HG03469 (cell line): ENCODE results near the gene MGMT.
"Not testable (repeated sequence)": the region's sequence is repeated elsewhere in the genome, so short reads cannot be mapped to it uniquely, and the experiment has no call there.

Experiments used
- ATAC-seq: cut with Tn5 transposase; IDR thresholded peaks from one replicate; pipeline ENCODE4 v1.9.1; 2021; ENCODE audit warnings: mild to moderate bottlenecking, moderate library complexity, moderate number of reproducible peaks; ENCODE audit not compliant: unreplicated experiment

MGMT gene

DNA sequence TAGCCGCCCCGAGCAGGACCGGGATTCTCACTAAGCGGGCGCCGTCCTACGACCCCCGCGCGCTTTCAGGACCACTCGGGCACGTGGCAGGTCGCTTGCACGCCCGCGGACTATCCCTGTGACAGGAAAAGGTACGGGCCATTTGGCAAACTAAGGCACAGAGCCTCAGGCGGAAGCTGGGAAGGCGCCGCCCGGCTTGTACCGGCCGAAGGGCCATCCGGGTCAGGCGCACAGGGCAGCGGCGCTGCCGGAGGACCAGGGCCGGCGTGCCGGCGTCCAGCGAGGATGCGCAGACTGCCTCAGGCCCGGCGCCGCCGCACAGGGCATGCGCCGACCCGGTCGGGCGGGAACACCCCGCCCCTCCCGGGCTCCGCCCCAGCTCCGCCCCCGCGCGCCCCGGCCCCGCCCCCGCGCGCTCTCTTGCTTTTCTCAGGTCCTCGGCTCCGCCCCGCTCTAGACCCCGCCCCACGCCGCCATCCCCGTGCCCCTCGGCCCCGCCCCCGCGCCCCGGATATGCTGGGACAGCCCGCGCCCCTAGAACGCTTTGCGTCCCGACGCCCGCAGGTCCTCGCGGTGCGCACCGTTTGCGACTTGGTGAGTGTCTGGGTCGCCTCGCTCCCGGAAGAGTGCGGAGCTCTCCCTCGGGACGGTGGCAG is at the start of gene MGMT:
Gene MGMT (plus strand): TSS at position 539 of the 656 bp plus-strand sequence.
- ATAC-seq, result peak; percentile 79

DNA sequence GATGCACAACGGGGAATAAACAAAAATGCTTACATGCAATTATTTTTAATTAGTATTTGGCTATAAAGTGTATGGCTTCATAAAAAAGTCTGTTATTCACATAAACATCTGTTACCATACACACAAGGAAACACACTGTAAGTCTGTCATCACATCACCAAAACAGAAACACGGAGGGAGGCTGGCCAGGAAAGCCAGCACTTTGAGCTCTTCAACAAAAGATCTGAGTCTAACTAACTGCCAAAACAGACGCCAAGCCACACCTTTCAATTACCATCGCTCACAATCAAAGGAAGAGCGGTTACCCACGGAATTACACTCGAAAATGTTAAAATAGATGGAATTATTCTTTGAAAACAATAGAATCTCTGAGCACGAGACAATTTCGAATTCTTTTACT is 49.2 kb upstream of the MGMT start:
- ATAC-seq, result no peak

DNA sequence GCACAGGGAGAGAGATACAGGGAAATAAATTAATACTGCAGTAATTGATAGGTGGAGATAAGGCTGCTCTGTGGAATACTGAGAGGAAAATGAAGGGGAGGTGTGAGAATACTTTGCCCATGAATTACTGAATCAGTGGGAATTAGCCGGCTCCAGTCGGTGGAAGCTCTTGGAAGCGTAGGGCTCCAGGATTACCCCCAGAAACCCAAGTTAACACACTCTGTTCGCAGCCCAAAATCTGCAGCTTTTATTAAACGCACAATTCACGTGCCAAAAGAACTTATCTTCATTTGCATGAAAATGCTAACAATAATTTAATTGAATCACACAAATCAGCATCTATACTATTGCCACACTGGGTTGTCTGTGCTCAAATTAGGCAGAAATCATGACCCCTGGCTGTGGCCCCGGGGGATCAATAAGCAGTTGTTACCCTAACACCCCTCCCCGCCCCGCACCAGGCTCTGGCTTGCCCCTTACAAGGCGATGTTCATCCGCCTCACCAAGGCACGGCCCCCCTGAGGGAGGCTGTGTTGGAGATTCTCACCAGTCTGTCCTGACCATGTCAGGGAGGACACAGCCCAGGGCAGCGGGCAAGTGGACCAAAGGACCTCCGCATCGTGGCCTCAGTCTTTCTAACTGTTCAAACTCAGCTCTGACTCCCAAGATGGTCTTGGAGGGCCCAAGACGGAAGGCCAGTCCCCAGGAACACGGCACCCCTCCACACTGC is 48.4 kb upstream of the MGMT start:
- ATAC-seq, result no peak

DNA sequence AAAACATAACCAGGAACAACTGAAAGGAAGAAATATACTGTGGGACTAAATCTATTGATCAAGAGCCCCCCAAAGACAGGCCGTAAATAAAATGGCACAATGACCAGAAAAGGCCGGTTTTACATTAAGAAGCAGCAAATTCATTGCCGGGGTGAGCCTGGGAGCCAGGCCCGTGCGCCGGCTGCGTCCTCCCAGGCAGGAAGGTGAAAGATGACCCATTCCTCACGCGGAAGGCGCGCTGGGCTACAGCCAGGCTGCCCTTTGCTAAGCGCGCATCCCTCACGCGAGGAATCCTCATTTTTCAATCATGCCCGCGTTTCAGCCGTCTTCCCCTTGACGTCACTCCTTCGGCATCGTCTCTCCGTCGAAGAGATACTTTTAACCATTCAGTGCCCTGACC is 47.6 kb upstream of the MGMT start:
- ATAC-seq, result no peak

DNA sequence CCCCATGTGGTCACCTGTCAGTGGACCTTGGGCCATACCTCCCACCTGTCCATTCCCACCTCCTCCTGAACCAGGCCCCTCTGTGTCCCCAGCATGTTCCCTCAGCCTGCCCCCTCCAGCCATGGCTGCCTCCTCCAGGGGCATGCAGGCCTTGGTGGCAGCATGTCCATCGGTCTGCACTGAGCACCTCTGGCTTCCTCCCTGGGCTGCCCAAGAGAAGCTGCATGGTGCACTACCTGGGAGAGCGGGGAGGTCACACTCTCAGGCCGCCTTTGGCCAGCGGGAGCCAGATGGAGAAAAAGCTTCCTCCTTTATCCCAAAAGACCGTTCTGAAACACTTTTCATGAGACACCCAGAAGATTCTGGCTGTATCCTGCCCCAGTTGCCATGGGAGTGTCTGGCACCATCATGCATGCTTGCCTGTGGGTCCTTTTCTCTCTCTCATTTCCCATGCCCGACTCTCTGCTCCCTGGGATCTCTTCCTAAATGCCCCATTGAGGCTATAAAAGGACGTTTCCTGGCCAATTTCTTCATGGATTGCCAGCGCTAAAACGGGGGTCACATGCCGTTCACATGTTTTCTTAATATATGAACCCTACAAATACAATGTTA is 45.5 kb upstream of the MGMT start:
- ATAC-seq, result no peak

DNA sequence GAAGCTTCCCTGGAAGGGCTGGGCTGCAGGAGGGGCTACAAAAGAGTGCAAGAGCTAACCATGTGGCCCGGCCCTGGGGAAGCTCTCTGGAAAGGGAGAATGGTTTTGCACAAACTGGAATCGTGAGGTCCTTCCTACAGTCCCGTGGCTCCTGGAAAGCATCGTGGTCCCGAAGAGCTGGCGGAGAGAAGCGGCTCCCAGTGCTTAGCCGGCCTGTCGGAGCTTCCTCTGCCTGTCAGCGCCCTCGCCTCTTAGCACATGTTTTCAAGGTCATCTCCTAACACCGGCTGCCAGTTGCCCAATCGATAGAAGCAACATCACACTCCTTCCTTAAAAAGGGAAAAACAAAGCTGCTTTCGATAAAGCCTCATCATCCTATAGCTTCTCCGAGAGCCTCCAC is 42.1 kb upstream of the MGMT start:
- no peak for ATAC-seq

DNA sequence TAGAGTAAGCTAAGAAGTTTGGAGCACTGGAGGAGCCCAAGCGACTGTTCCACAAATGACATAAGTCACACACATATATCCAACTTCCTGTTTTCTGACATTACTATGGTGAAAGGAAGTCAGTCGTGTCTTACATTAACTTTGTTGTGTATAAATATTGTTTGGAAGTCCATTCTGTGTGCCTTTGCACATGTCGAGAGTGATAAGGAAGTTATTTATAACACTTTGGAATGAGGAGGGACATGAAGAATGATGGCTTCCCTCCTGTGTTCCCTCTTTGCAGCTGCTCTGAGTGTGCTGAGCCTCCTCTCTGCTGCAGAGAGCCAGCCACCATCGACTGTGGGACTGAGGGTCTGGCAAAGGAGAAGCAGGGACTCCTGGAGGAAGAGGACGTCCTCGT is 40.4 kb upstream of the MGMT start:
- ATAC-seq, result no peak

DNA sequence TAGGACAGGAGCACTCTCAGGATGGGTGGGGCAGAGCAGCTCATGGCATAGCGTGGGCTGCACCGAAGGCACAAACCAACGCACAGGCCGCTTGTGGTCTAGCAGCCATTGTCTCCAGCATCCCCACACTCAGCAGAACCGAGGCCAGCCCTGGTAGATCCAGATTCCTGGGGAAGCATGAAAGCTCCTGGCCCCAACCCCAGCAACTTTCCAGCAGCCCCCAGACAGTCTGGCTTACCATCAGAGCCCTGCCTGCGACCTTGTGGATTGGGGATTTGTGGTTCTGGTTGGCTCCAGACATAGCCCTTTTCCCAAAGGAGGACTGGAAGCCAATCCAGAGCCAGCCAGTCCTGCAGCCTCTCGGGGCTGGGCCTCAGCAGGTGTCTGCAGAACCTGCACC is 33.8 kb upstream of the MGMT start:
- no peak for ATAC-seq

DNA sequence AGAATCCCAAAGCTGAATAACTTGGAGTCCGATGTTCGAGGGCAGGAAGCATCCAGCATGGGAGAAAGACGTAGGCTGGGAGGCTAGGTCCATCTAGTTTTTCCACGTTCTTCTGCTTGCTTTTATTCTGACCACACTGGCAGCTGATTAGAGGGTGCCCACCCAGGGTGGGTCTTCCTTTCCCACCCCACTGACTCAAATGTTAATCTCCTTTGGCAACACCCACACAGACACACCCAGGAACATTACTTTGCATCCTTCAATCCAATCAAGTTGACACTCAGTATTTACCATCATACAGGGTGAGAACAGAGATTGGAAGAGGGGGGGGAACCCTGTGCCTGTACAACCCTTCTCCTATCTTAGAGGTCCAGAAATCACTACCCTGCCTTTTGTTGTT is 31.3 kb upstream of the MGMT start:
- not testable (repeated sequence) for ATAC-seq

DNA sequence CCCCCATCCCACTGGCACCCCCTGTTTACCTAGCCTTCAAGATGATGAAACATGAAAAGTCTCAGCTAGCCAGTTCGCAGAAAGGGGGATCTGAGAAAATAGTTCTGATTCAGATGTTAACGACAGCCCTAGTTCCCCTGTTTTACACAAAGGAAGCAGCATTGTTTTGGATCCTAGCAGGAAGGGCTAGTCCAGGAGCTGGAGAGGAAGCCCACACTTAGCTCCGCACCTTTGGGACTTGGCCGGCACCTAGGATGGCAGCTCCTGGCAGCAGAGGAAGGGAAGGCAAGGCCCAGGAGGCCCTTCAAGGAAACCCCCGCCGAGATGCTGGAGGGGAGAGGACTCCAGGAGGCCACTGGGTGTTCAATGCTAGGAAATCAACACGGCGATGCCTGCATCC is 29.0 kb upstream of the MGMT start:
- no peak for ATAC-seq

DNA sequence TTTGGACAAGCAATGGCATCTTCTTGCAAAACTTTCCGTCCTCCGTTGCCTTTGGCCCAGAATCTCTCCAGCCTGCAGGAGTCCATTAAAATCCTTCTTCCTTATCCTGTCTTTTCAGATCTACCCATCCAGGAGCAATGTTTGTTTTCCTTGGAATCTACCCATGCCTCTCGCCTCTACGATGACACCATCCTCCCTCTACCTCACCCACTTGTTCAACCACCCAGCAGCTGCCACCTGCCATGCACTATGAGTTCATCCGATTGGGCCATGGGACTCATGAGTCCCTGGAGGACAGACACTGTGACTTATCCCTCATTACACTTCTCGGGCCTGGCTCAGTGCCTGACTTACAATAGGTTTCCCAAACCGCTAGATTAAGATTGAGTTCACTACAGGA is 26.8 kb upstream of the MGMT start:
- no peak for ATAC-seq

DNA sequence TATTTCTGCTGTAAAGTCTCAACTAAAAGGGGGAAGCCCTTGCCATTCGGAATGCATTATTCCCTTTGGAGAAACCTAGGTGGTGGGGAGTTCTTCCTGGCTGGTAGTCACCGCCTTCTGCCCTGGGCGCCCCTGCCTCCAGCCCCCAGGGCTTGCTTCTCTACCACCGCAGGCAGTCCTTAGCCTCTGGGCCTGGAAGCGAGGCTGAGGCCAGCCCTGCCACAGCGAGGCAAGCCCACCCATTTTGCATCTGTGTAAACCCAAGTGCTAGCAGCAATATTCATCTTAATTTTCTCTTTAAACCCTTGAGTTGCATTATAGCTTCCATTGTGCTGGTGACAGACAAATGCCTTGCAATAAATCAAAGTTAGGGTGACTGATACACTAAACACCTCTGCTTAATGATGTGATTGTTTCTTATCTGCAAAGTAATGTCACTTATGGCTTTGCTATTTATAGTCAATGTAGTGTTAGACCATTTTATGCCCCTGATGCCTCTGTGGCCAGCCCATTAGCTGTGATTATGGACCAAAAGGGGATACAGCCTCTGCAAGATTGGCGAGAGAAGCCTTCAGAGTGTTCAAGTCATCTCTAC is 26.2 kb upstream of the MGMT start:
- ATAC-seq, result no peak

DNA sequence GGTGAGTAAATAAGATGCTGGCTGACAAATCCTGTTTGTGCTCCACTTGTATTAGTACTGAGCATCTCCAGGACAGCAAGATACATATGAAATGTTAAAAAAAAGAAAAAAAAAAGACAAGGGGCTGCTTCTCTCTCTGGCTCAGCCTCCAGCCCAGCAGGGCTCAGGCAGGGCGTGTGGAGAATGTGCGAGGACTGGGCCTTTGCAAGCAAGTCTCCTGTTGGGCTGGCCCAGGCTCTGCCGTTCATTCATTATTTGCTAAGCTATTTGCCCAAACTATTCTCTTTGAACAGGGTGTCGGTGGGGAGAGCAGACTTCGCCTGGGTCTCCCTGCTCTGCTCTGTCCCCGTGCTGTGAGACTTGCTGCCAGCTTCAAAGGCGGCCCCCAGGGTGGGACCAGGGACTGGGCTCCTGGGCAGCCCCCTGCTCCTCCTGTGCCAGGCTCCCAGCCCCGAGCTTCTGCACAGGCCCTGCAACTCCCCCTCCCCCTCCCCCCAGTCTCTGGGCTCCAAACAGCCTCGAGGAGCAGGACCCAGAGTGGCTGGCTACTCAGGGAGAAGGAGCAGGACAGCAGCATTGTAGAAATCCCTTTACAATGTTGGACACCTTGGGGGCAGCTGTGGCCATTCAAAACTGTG is 25.6 kb upstream of the MGMT start:
- ATAC-seq, result no peak

DNA sequence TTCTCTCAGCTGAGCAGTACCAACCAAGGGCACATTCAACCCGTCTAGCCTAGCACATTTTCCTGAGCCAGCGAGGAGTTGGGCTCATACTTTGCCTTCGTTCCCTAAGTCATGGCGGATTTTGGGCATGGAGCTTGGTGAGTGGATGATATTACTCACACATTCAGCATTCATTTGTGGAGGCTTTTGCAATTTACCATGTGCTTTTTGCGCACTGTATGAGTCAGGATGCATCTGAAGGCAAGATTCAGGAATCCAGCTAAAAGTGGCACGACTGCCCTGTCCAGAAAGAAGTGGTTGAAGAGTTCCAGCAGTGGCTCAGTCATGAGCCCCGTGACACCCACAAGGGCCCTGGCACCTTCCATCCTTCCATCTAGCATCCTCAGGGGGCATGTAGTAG is 24.2 kb upstream of the MGMT start:
- ATAC-seq, result no peak

DNA sequence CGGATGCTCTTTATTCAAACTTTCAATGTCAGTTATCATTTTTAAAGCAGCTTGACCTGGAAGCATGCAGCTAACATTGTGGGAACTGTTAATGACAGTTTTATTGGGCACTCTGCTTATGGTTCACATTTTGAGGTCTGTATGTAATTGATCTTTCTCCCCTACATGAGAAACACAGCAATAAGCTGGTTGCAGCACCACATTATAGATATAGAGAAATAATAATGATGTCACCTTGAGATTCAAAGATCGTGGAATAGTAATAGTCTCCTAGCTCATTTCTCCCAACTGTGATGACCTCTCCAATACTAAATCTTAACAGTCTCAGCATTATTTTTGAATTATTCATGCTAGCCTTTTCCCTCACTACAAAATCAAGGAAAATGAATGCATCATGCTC is 22.7 kb upstream of the MGMT start:
- no peak for ATAC-seq

DNA sequence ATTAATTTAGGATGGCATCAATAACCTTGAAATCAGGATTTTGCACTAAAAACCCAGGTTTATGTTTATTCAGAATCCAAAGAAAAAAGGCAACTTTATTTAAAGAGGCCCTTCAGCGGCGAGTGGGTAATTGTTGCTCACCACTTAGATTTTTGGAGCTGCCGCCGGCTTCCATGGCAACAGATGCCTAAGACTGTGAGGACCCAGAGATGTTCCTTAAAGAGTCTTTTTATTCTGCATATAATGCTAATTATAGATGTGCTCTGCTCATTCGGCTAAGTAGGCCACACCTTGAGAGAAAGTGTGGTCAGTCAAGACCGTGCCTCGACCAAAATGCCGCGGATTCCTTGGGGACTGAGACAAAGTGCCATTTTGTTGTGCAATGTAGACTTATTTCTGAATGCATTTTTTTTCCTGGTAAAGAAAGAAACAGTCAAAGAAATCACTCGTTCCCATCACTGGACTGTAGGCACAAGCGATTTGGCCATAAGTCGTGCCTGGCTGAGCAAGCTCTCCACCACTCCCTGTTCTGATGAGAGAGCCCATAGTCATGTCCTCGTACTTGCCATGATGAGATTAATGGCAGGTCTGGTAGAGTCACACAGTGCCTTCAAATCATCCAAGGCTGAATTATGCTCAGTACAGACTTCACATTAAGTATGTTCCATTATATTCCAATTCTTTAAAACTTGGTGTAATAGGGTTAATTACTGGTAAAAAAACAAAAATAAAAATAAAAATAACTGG is 21.4 kb upstream of the MGMT start:
- no peak for ATAC-seq

DNA sequence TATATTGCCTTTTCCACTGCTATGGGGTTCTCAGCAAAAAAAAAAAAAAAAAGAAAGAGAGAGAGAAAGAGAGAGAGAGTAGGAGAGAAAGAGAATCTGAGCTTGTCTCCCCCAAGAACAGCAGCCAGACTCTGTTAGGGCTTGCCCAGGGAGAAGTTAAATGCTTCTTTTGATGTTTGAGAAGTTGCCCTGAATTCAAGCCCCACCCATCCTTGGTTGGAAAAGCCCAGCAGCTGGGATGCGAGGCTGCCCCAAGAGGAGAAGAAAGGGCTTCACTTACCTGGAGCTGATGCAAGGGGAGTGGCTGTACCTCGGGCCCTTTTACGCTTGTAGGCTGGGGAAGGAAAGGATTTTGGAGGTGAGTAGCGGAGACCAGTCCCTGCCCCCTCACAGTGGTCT is 20.9 kb upstream of the MGMT start:
- no peak for ATAC-seq

DNA sequence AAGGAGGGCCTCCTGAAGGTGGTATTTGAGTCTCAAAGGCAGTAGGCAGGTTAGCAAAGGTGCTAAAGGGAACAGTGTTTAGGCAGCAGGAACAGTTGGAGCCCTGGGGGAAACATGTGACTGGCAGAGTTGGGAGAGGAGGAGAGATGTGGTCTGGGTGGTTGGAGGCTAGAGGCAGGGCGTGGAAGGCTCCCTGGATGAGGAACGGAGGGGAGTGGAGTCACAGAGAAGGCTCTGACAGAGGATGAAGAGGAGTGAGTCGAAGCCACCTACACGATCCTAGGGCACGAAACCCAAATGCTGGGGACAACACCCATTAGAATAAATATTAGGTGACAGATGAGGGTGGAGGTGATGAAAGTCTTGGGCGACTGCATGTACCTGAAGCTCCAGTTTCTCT is 19.6 kb upstream of the MGMT start:
- ATAC-seq, result no peak

DNA sequence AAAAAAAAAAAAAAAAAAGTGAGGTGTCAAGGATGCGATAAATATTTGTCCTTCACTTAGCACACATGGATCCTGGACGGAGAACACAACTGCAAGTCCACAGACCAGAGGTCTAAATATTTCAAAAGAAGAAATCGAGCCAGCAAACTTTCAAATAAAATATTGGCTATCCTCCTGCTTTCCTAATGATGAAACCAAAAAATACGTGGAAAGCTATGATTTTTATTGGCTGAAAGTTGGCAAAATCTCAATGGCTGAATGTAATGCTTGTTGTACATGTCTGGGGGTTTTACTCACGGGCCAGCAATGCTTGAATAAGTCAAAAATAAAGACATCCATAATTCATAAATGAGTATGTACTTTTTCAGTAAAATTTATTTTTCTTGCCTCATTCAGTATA is 19.0 kb upstream of the MGMT start:
- no peak for ATAC-seq

DNA sequence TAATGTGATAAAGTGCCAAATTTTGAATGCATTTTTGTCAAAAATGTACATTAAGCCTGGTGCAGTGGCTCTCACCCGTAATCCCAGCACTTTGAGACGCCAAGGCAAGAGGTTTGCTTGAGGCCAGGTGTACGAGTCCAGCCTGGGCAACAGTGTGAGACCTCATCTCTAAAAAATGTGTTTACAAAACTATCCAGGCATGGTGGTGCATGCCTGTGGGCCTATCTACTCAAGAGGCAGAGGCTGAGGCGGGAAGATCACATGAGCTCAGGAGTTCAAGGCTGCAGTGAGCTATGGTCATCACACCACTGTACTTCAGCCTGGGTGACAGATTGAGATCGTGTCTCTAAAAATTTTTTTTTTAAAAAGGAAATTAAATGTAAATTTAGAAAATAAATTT is 18.5 kb upstream of the MGMT start:
- no peak for ATAC-seq

DNA sequence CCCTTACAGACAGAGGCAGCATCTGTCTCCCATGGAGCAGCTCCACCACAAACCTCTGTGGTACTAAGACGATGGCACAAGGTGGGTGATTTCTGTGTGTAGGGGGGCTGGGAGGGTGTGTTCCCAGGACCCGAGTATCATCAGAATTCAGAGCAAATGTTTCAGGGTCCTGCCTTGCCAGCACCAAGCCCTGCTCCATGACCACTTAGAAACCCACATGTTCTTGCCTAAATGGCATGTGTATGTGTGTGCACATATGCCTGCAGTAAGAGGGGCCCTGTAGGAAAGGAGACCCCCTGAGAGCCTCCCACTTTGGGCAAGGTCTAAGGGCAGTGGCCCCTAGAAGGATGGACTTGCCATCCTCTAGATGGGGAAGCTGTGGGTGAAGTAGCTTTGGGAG is 17.1 kb upstream of the MGMT start:
- ATAC-seq, result no peak
